Gastrocnemius medialis (tissue), 4 donors: ENCODE results near the gene HOXB5. TPM values are rescaled to one million over a fixed set of nuclear protein-coding genes. Genes with fewer than 3 reads are reported as not detected.

Source experiments
- ATAC-seq, 2 donors: fragments of 150-250 bp; one replicate each; pipeline ENCODE4 v1.9.1; 2016
- DNase-seq, 2 donors: peaks; one replicate each; pipeline ENCODE4 v3.0.0-alpha.2; 2019
- H3K27ac ChIP-seq, 4 donors: fragments of 200-600 bp; sonication (generic); 1 replicate in 1 of 4; 2 replicates in 3 of 4; pipeline ENCODE4 v1.5.1; 2016 to 2018; ENCODE audit warnings: mild to moderate bottlenecking in 2 of 4, moderate library complexity in 1 of 4
- H3K27me3 ChIP-seq, 3 donors: fragments of 200-600 bp; sonication (generic) in 2 of 3; 1 replicate in 1 of 3; 2 replicates in 2 of 3; pipeline versions ENCODE4 v1.5.1 to v1.6.0; 2016 to 2019; ENCODE audit warnings: mild to moderate bottlenecking in 1 of 3, moderate library complexity in 1 of 3
- H3K36me3 ChIP-seq, 2 donors: fragments of 200-600 bp; sonication (generic) in 1 of 2; one replicate each; pipeline ENCODE4 v1.5.1; 2017 to 2018
- H3K4me1 ChIP-seq, 2 donors: fragments of 200-600 bp; sonication (generic) in 1 of 2; one replicate each; pipeline ENCODE4 v1.5.1; 2016 to 2017; ENCODE audit warnings: mild to moderate bottlenecking in 2 of 2
- H3K4me3 ChIP-seq, 4 donors: fragments of 200-600 bp; sonication (generic) in 3 of 4; 1 replicate in 1 of 4; 2 replicates in 3 of 4; pipeline ENCODE4 v1.5.1; 2016 to 2019; ENCODE audit warnings: mild to moderate bottlenecking in 2 of 4
- H3K9me3 ChIP-seq, 3 donors: fragments of 200-600 bp; sonication (generic) in 2 of 3; 1 replicate in 1 of 3; 2 replicates in 2 of 3; pipeline ENCODE4 v1.5.1; 2016 to 2019
- CTCF ChIP-seq, 5 experiments: fragments of 450-650 bp in 3 of 5; fragments of 200-600 bp in 2 of 5; sonication (generic) in 2 of 5; IDR thresholded peaks in 4 of 5; conservative IDR thresholded peaks in 1 of 5; 1 replicate in 4 of 5; 2 replicates in 1 of 5; pipeline ENCODE4 v1.5.1; 2016 to 2019; ENCODE audit warnings: antibody characterized with exemption in 5 of 5, mild to moderate bottlenecking in 3 of 5, moderate library complexity in 3 of 5
- POLR2A ChIP-seq, 2 donors: fragments of 450-650 bp; IDR thresholded peaks; one replicate each; pipeline ENCODE4 v1.6.1; 2017; ENCODE audit warnings: antibody characterized with exemption in 2 of 2, mild to moderate bottlenecking in 2 of 2, moderate library complexity in 2 of 2
- in situ Hi-C, 4 donors: fragments of 200-750 bp; cut with MboI; loops; one replicate each; pipeline versions ENCODE4 v1.15.0 to v1.8.0; 2017; ENCODE audit warnings: low sequenced_read_pairs in 4 of 4
- intact Hi-C: fragments of 100-400 bp; cut with DNase I; formaldehyde crosslinking; loops from one replicate; pipeline ENCODE4 v1.15.1; 2023; ENCODE audit warnings: low total_unique reads
- total RNA-seq, 4 donors: library from RNA; depleted of rRNA; stranded (reverse); fragments of >200 nt; gene quantifications; one replicate each; pipeline versions ENCODE4 v1.1.0 to v1.2.3, GENCODE V29; 2016

Gene HOXB5
- total RNA-seq, 4 donors from 2014 or later = not detected

- intact Hi-C loops = no loop called here
- in situ Hi-C loops = loop anchor here in 3 of 4 donors (10.0 kb wide), 2 partner anchors 251 to 261 kb away; no protein-coding TSS in a partner anchor
These were observed 1.9 kb upstream of the HOXB5 start for GRCh38 chr17:48595278-48595999.

GRCh38 chr17:48594538-48595277 is 1.1 kb upstream of the HOXB5 start:
- no peaks in the 10 kb centered on the region for H3K9me3 ChIP-seq
- H3K36me3 ChIP-seq = no peaks in the 10 kb centered on the region
- H3K4me1 ChIP-seq = peaks cover 3 to 25% of the 10 kb centered on the region in 2 donors
- peak overlapping the region in 2 of 4 donors; percentile 2 to 47 for H3K27ac ChIP-seq
- no peak for DNase-seq
- in situ Hi-C loops = loop anchor here in 3 of 4 donors (10.0 kb wide), 2 partner anchors 250 to 260 kb away; no protein-coding TSS in a partner anchor
- no peak for ATAC-seq
- H3K4me3 ChIP-seq = no peak overlapping the region
- intact Hi-C loops = loop anchor here (5.0 kb wide), 1 partner anchor 242 kb away; no protein-coding TSS in a partner anchor
- TF ChIP-seq CTCF (IDR thresholded peaks at IDR 0.05 in 4 of 5, conservative IDR thresholded peaks at IDR 0.05 in 1 of 5) = no peak
- no peak for TF ChIP-seq POLR2A (IDR thresholded peaks at IDR 0.05)
- peaks cover 69 to 94% (median 87%) of the 10 kb centered on the region in 3 donors for H3K27me3 ChIP-seq

More at GRCh38 chr17:48595278-48595999, 1.9 kb upstream of the HOXB5 start:
- Histone ChIP-seq H3K9me3 (no peaks in the 10 kb centered on the region), H3K27ac (peak overlapping the region in 2 of 4 donors; percentile 70 to 74), H3K36me3 (no peaks in the 10 kb centered on the region), H3K4me1 (peaks cover 3 to 25% of the 10 kb centered on the region in 2 donors), H3K27me3 (peaks cover 75 to 95% (median 92%) of the 10 kb centered on the region in 3 donors), H3K4me3 (no peak overlapping the region)
- TF ChIP-seq CTCF (IDR thresholded peaks at IDR 0.05 in 4 of 5, conservative IDR thresholded peaks at IDR 0.05 in 1 of 5) = no peak
- no peak for TF ChIP-seq POLR2A (IDR thresholded peaks at IDR 0.05)
- ATAC-seq (no peak), DNase-seq (no peak)

- Histone ChIP-seq H3K27me3 (peaks cover 67 to 89% (median 80%) of the 10 kb centered on the region in 3 donors), H3K36me3 (no peaks in the 10 kb centered on the region), H3K4me3 (peak overlapping the region; percentile 44 to 50 (median 49)), H3K4me1 (peaks cover 3 to 25% of the 10 kb centered on the region in 2 donors), H3K27ac (peak overlapping the region in 2 of 4 donors; percentile 2 to 47), H3K9me3 (no peaks in the 10 kb centered on the region)
- ATAC-seq (peak; percentile 32 to 65), DNase-seq (peak in 1 of 2 donors; percentile 53)
- peak; percentile 73 to 94 (median 82) for TF ChIP-seq CTCF (IDR thresholded peaks at IDR 0.05 in 4 of 5, conservative IDR thresholded peaks at IDR 0.05 in 1 of 5)
- no peak for TF ChIP-seq POLR2A (IDR thresholded peaks at IDR 0.05)
- intact Hi-C loops = loop anchor here (5.0 kb wide), 1 partner anchor 242 kb away; no protein-coding TSS in a partner anchor
- in situ Hi-C loops = loop anchor here in 3 of 4 donors (10.0 kb wide), 2 partner anchors 249 to 259 kb away; no protein-coding TSS in a partner anchor
These were observed 410 bp upstream of the HOXB5 start for GRCh38 chr17:48593840-48594537.

GRCh38 chr17:48592577-48592976 is 1.0 kb downstream of the HOXB5 start:
- Histone ChIP-seq H3K9me3 (no peaks in the 10 kb centered on the region), H3K4me3 (peak overlapping the region in 1 of 4 donors; percentile 48), H3K36me3 (no peaks in the 10 kb centered on the region), H3K27me3 (peaks cover 53 to 87% (median 69%) of the 10 kb centered on the region in 3 donors), H3K27ac (no peak overlapping the region), H3K4me1 (peaks cover 0 to 19% of the 10 kb centered on the region in 2 donors)
- ATAC-seq = no peak
- in situ Hi-C loops = loop anchor here in 3 of 4 donors (10.0 kb wide), 2 partner anchors 248 to 258 kb away; no protein-coding TSS in a partner anchor
- DNase-seq = no peak
- no peak for TF ChIP-seq POLR2A (IDR thresholded peaks at IDR 0.05)
- intact Hi-C loops = loop anchor here (5.0 kb wide), 1 partner anchor 240 kb away; no protein-coding TSS in a partner anchor
